Muscle layer of colon (tissue), 2 donors: ENCODE results near the gene TRIM15.
"Not testable (repeated sequence)": the region's sequence is repeated elsewhere in the genome, so short reads cannot be mapped to it uniquely, and the experiment has no call there.

Experiments
- H3K27ac ChIP-seq: one replicate; pipeline ENCODE4 v1.7.0; 2013; ENCODE audit warnings: low read depth, mild to moderate bottlenecking, low read length, moderate library complexity
- H3K27me3 ChIP-seq, 2 donors: one replicate each; pipeline ENCODE4 v1.7.0; 2013; ENCODE audit warnings: low read length in 2 of 2, mild to moderate bottlenecking in 2 of 2; ENCODE audit not compliant: insufficient read depth in 2 of 2, control insufficient read depth in 1 of 2
- H3K36me3 ChIP-seq: one replicate; pipeline ENCODE4 v1.7.0; 2013; ENCODE audit warnings: mild to moderate bottlenecking, low read length; ENCODE audit not compliant: insufficient read depth
- H3K4me1 ChIP-seq: one replicate; pipeline ENCODE4 v1.7.0; 2013; ENCODE audit warnings: mild to moderate bottlenecking, low read length; ENCODE audit not compliant: insufficient read depth
- H3K4me3 ChIP-seq, 2 donors: one replicate each; pipeline ENCODE4 v1.7.0; 2013; ENCODE audit warnings: low read length in 2 of 2, low read depth in 1 of 2, mild to moderate bottlenecking in 1 of 2, moderate library complexity in 1 of 2
- H3K9ac ChIP-seq: one replicate; pipeline ENCODE4 v1.7.0; 2013; ENCODE audit warnings: low read length
- H3K9me3 ChIP-seq: one replicate; pipeline ENCODE4 v1.7.0; 2013; ENCODE audit warnings: mild to moderate bottlenecking, low read length
- donor health status: abdominal sarcoma.
- donor health status: Adenocarcinoma of cecum.

The TRIM15 gene

GRCh38 chr6:30163090-30163917, at the start of gene TRIM15:
Gene TRIM15 (plus strand): TSS chr6:30163546. CDS start chr6:30163685, 139 bp downstream.
- Histone ChIP-seq H3K36me3 (no peaks in the 10 kb centered on the region), H3K9me3 (no peaks in the 10 kb centered on the region), H3K4me3 (no peak within 1 kb of the TSS), H3K27ac (no peak within 1 kb of the TSS), H3K4me1 (no peaks in the 10 kb centered on the region), H3K27me3 (no peaks in the 10 kb centered on the region), H3K9ac (no peak within 1 kb of the TSS)

GRCh38 chr6:30113841-30114240, 49.5 kb upstream of the TRIM15 start:
- Histone ChIP-seq H3K27me3 (peaks cover 10 to 23% of the 10 kb centered on the region in 2 donors), H3K9ac (no peak overlapping the region)

GRCh38 chr6:30116724-30117123, 46.6 kb upstream of the TRIM15 start:
- no peaks in the 10 kb centered on the region for H3K9me3 ChIP-seq
- H3K27me3 ChIP-seq: peaks cover 4 to 5% of the 10 kb centered on the region in 2 donors
- no peak overlapping the region for H3K27ac ChIP-seq
- H3K9ac ChIP-seq: no peak overlapping the region
- H3K4me3 ChIP-seq: no peak overlapping the region
- no peaks in the 10 kb centered on the region for H3K36me3 ChIP-seq
- H3K4me1 ChIP-seq: no peaks in the 10 kb centered on the region

More at GRCh38 chr6:30113841-30114240, 49.5 kb upstream of the TRIM15 start:
- Histone ChIP-seq H3K27ac (no peak overlapping the region), H3K36me3 (no peaks in the 10 kb centered on the region), H3K4me3 (no peak overlapping the region), H3K4me1 (no peaks in the 10 kb centered on the region), H3K9me3 (no peaks in the 10 kb centered on the region)

- H3K9ac ChIP-seq, H3K27me3 ChIP-seq, H3K4me1 ChIP-seq, H3K36me3 ChIP-seq, H3K9me3 ChIP-seq, H3K4me3 ChIP-seq, H3K27ac ChIP-seq: not testable (repeated sequence)
These were observed 44.7 kb upstream of the TRIM15 start for GRCh38 chr6:30118691-30119090.

- no peak overlapping the region for H3K27ac ChIP-seq
These were observed 41.6 kb upstream of the TRIM15 start for GRCh38 chr6:30121446-30122366.

GRCh38 chr6:30122515-30122914, 40.8 kb upstream of the TRIM15 start:
- Histone ChIP-seq H3K27ac (no peak overlapping the region), H3K9ac (no peak overlapping the region), H3K4me3 (no peak overlapping the region)

More at GRCh38 chr6:30121446-30122366, 41.6 kb upstream of the TRIM15 start:
- no peaks in the 10 kb centered on the region for H3K4me1 ChIP-seq
- no peaks in the 10 kb centered on the region for H3K36me3 ChIP-seq
- H3K9ac ChIP-seq: no peak overlapping the region
- H3K27me3 ChIP-seq: peaks cover 0 to 12% of the 10 kb centered on the region in 2 donors
- no peaks in the 10 kb centered on the region for H3K9me3 ChIP-seq
- no peak overlapping the region for H3K4me3 ChIP-seq

GRCh38 chr6:30127238-30128093, 35.9 kb upstream of the TRIM15 start:
- Histone ChIP-seq H3K27me3 (peaks cover 40 to 49% of the 10 kb centered on the region in 2 donors), H3K4me3 (no peak overlapping the region), H3K27ac (no peak overlapping the region), H3K36me3 (no peaks in the 10 kb centered on the region), H3K4me1 (no peaks in the 10 kb centered on the region), H3K9me3 (no peaks in the 10 kb centered on the region), H3K9ac (no peak overlapping the region)

More at GRCh38 chr6:30122515-30122914, 40.8 kb upstream of the TRIM15 start:
- no peaks in the 10 kb centered on the region for H3K4me1 ChIP-seq
- H3K27me3 ChIP-seq: peaks cover 7 to 16% of the 10 kb centered on the region in 2 donors
- no peaks in the 10 kb centered on the region for H3K36me3 ChIP-seq
- H3K9me3 ChIP-seq: no peaks in the 10 kb centered on the region

- no peaks in the 10 kb centered on the region for H3K9me3 ChIP-seq
- H3K36me3 ChIP-seq: no peaks in the 10 kb centered on the region
- H3K27ac ChIP-seq: no peak overlapping the region
- peaks cover 40 to 51% of the 10 kb centered on the region in 2 donors for H3K27me3 ChIP-seq
- H3K4me3 ChIP-seq: no peak overlapping the region
- no peak overlapping the region for H3K9ac ChIP-seq
- H3K4me1 ChIP-seq: no peaks in the 10 kb centered on the region
These were observed 33.8 kb upstream of the TRIM15 start for GRCh38 chr6:30129265-30130178.

GRCh38 chr6:30130179-30130679, 33.1 kb upstream of the TRIM15 start:
- H3K36me3 ChIP-seq: no peaks in the 10 kb centered on the region
- no peak overlapping the region for H3K27ac ChIP-seq
- H3K4me1 ChIP-seq: no peaks in the 10 kb centered on the region
- H3K9ac ChIP-seq: no peak overlapping the region
- H3K4me3 ChIP-seq: no peak overlapping the region
- peaks cover 40 to 55% of the 10 kb centered on the region in 2 donors for H3K27me3 ChIP-seq
- H3K9me3 ChIP-seq: no peaks in the 10 kb centered on the region
